Mesendoderm (in vitro differentiated cells): ENCODE data around the gene RHBDF2.
A peak's percentile ranks its signal among the peaks of the same experiment; 100 is the strongest.

Experiments
- DNase-seq: peaks from one replicate; pipeline ENCODE4 v3.0.0; 2013
- H2AK5ac ChIP-seq: 2 replicates; pipeline ENCODE4 v1.6.1; 2013; ENCODE audit warnings: low read length, inconsistent platforms
- H2BK120ac ChIP-seq: 2 replicates; pipeline ENCODE4 v1.6.1; 2013; ENCODE audit warnings: low read depth, mild to moderate bottlenecking, low read length, moderate library complexity, mixed read lengths
- H2BK15ac ChIP-seq: replicated peaks from 2 replicates; pipeline ENCODE4 v1.6.1; 2013; ENCODE audit warnings: low read depth, mild to moderate bottlenecking, moderate library complexity
- H2BK5ac ChIP-seq: 2 replicates; pipeline ENCODE4 v1.6.1; 2013; ENCODE audit warnings: low read length, inconsistent platforms
- H3K18ac ChIP-seq: 2 replicates; pipeline ENCODE4 v1.6.1; 2013; ENCODE audit warnings: mild to moderate bottlenecking, low read length, mixed read lengths
- H3K23ac ChIP-seq: one replicate; pipeline ENCODE4 v1.6.1; 2013; ENCODE audit warnings: low read length
- H3K27ac ChIP-seq: 2 replicates; pipeline ENCODE4 v1.5.1; 2013; ENCODE audit warnings: low read depth, mild to moderate bottlenecking, inconsistent platforms, low read length, moderate library complexity
- H3K27me3 ChIP-seq: 2 replicates; pipeline ENCODE4 v1.6.1; 2013; ENCODE audit warnings: low read length, control low read depth, mild to moderate bottlenecking, inconsistent platforms; ENCODE audit not compliant: insufficient read depth, poor library complexity
- H3K36me3 ChIP-seq: 2 replicates; pipeline ENCODE4 v1.6.1; 2013; ENCODE audit warnings: low read length, inconsistent platforms; ENCODE audit not compliant: control insufficient read depth, insufficient read depth
- H3K4ac ChIP-seq: one replicate; pipeline ENCODE4 v1.6.1; 2013; ENCODE audit warnings: low read depth, mild to moderate bottlenecking, low read length, moderate library complexity
- H3K4me1 ChIP-seq: 2 replicates; pipeline ENCODE4 v1.6.1; 2013; ENCODE audit warnings: low read depth, low read length, inconsistent platforms; ENCODE audit not compliant: control insufficient read depth
- H3K4me2 ChIP-seq: 2 replicates; pipeline ENCODE4 v1.6.1; 2013; ENCODE audit warnings: low read length
- H3K4me3 ChIP-seq: 2 replicates; pipeline ENCODE4 v1.5.1; 2013; ENCODE audit warnings: mild to moderate bottlenecking, low read length
- H3K56ac ChIP-seq: one replicate; pipeline ENCODE4 v1.6.1; 2013; ENCODE audit warnings: low read length
- H3K79me1 ChIP-seq: 2 replicates; pipeline ENCODE4 v1.6.1; 2013; ENCODE audit warnings: low read length, inconsistent platforms
- H3K79me2 ChIP-seq: 2 replicates; pipeline ENCODE4 v1.6.1; 2013; ENCODE audit warnings: mild to moderate bottlenecking, low read length; ENCODE audit not compliant: control insufficient read depth, insufficient read depth
- H3K9ac ChIP-seq: 2 replicates; pipeline ENCODE4 v1.6.1; 2013; ENCODE audit warnings: low read length, inconsistent platforms
- H4K5ac ChIP-seq: one replicate; pipeline ENCODE4 v1.6.1; 2013; ENCODE audit warnings: low read length
- H4K8ac ChIP-seq: one replicate; pipeline ENCODE4 v1.6.1; 2013; ENCODE audit warnings: low read depth, mild to moderate bottlenecking, control low read depth, low read length, moderate library complexity
- WGBS: extraction: QIAGEN DNeasy Blood & Tissue Kit; methylation state at CpG from one replicate; pipeline ENCODE4 v1.1.7; 2013; ENCODE audit warnings: low lambda C conversion rate, missing lambda C conversion rate; ENCODE audit not compliant: insufficient coverage; ENCODE audit errors: extremely low coverage; 5-methylcytosine and 5-hydroxymethylcytosine counted together

The RHBDF2 gene

DNA sequence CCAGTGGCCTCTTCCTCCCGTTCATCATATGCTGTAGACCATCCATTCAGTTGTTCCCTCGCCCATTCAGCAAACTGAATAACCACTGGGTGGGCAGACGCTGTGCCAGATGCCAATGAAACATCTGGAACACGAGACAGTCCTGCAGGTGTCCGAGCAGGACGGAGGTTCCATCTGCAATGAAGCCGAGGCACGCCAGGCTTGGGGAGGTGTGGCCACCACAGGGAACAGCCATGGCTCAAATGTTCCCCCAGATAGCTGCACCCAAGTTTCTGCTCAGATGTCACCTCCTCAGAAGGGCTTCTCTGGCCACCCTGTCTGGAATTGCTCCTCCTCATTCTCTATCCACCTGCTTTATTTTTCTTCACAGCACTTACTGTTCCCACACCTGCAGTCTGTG lies 78.8 kb downstream of the RHBDF2 start:
- Histone ChIP-seq H3K18ac (no peak overlapping the region), H3K36me3 (peaks cover 2% of the 10 kb centered on the region), H4K5ac (no peak overlapping the region), H3K4me3 (no peak overlapping the region), H3K9ac (no peak overlapping the region), H3K56ac (no peak overlapping the region), H2BK120ac (no peak overlapping the region), H3K4me1 (peaks cover 3% of the 10 kb centered on the region), H3K4me2 (no peak overlapping the region), H3K27ac (no peak overlapping the region), H3K79me1 (peaks cover 33% of the 10 kb centered on the region), H2AK5ac (no peak overlapping the region), H3K27me3 (no peaks in the 10 kb centered on the region), H3K79me2 (peaks cover 48% of the 10 kb centered on the region), H3K4ac (no peak overlapping the region), H2BK5ac (no peak overlapping the region), H4K8ac (no peak overlapping the region), H2BK15ac (no peak overlapping the region), H3K23ac (no peak overlapping the region)
- no CpG with 5 or more reads among the region's 8 CpGs for WGBS
- DNase-seq = no peak

DNA sequence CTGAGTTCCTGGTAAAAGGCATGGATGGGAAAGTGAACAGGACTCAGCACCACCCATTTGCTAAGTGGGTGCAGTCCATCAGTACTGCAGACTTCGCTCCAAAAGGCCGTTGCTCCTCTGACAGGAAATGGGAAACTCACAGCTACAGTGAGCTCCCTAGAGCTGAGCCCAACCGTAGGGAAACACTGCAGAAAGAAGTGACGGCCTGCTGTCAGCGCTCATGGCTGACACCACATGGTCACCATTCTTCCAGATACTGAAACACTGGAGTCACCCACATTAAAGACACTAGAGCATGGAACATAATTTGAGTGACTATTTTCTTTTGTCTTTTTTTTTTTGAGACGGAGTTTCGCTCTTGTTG lies 80.2 kb downstream of the RHBDF2 start:
- Histone ChIP-seq H3K4ac (no peak overlapping the region), H3K23ac (no peak overlapping the region), H3K18ac (no peak overlapping the region), H3K27ac (no peak overlapping the region), H3K56ac (peak overlapping the region; percentile 3), H4K5ac (no peak overlapping the region), H3K4me2 (no peak overlapping the region), H3K4me1 (peaks cover 3% of the 10 kb centered on the region), H3K9ac (no peak overlapping the region), H3K4me3 (no peak overlapping the region), H2BK120ac (no peak overlapping the region), H4K8ac (no peak overlapping the region), H3K79me2 (peaks cover 52% of the 10 kb centered on the region), H3K27me3 (no peaks in the 10 kb centered on the region), H3K36me3 (peaks cover 2% of the 10 kb centered on the region), H2BK15ac (no peak overlapping the region), H2BK5ac (no peak overlapping the region), H2AK5ac (no peak overlapping the region), H3K79me1 (peaks cover 35% of the 10 kb centered on the region)
- peak; percentile 63 for DNase-seq
- no CpG with 5 or more reads among the region's 7 CpGs for WGBS
